ENCODE results near the gene LRRC10. TPM values are rescaled to one million over a fixed set of nuclear protein-coding genes. Genes with fewer than 3 reads are reported as not detected.

The LRRC10 gene
- total RNA-seq, 1 donor from 2014 or later, result not detected

DNA sequence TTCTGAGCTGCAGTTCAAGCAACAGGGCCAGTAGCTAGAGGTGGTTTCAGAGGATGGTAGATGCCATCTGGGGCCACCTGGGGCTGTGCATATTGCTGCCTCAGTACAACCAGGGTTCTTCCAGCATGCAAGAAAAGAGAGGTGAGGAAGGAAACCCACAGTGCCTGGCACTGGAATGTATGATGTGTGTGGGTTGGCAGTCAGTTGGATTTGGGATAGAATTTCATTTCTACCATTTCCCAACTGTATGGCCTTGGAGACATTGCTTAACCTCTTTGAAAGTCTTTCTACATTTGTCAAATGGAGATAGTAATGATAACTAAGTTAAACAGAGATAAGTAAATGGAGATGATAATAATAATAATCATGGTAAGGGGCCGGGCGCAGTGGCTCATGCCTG is 10.2 kb upstream of the LRRC10 start:
- peaks cover 14% of the 10 kb centered on the region for H3K27me3 Mint-ChIP-seq
- H3K27ac Mint-ChIP-seq, result no peak overlapping the region
- CTCF ChIA-PET, result no interaction called here
- no peaks in the 10 kb centered on the region for H3K9me3 Mint-ChIP-seq
- intact Hi-C loops (cut with micrococcal nuclease), result no loop called here
- H3K4me3 Mint-ChIP-seq, result no peak overlapping the region
- POLR2A ChIA-PET, result no interaction called here
- no peaks in the 10 kb centered on the region for H3K36me3 Mint-ChIP-seq (ENCODE audit: low read depth)
- TF ChIP-seq, protein P1, sequence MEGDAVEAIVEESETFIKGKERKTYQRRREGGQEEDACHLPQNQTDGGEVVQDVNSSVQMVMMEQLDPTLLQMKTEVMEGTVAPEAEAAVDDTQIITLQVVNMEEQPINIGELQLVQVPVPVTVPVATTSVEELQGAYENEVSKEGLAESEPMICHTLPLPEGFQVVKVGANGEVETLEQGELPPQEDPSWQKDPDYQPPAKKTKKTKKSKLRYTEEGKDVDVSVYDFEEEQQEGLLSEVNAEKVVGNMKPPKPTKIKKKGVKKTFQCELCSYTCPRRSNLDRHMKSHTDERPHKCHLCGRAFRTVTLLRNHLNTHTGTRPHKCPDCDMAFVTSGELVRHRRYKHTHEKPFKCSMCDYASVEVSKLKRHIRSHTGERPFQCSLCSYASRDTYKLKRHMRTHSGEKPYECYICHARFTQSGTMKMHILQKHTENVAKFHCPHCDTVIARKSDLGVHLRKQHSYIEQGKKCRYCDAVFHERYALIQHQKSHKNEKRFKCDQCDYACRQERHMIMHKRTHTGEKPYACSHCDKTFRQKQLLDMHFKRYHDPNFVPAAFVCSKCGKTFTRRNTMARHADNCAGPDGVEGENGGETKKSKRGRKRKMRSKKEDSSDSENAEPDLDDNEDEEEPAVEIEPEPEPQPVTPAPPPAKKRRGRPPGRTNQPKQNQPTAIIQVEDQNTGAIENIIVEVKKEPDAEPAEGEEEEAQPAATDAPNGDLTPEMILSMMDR (IDR thresholded peaks at IDR 0.05), result no peak
- H3K4me1 Mint-ChIP-seq, result no peaks in the 10 kb centered on the region
- DNase-seq, result no peak
- ATAC-seq (ENCODE audit: low read depth), result no peak

DNA sequence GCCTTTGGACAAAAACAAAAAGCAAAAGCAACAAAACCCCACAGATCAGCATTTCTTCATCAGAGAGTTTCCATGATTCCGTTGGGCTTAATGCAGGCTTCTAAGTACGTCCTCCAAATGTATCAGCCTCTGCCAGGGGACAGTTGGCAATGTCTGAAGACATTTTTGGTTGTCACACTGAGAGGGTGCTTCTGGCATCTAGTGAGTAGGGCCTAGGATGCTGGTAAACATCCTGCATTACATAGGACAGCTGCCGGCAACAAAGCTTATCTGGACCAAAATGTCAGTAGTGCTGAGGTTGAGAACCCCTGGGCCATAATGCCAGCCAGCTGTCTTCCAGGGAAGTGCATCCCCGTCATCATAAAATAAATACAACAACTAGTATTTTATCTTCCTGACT is 9.4 kb upstream of the LRRC10 start:
- ATAC-seq (ENCODE audit: low read depth) (no peak), DNase-seq (no peak)
- peaks cover 12% of the 10 kb centered on the region for H3K27me3 Mint-ChIP-seq
- no peak overlapping the region for H3K27ac Mint-ChIP-seq
- intact Hi-C loops (cut with micrococcal nuclease), result no loop called here
- H3K4me1 Mint-ChIP-seq, result peaks cover 4% of the 10 kb centered on the region
- TF ChIP-seq, protein P1 (IDR thresholded peaks at IDR 0.05), result no peak
- CTCF ChIA-PET, result no interaction called here
- H3K36me3 Mint-ChIP-seq (ENCODE audit: low read depth), result no peaks in the 10 kb centered on the region
- POLR2A ChIA-PET, result no interaction called here
- no peaks in the 10 kb centered on the region for H3K9me3 Mint-ChIP-seq
- no peak overlapping the region for H3K4me3 Mint-ChIP-seq

DNA sequence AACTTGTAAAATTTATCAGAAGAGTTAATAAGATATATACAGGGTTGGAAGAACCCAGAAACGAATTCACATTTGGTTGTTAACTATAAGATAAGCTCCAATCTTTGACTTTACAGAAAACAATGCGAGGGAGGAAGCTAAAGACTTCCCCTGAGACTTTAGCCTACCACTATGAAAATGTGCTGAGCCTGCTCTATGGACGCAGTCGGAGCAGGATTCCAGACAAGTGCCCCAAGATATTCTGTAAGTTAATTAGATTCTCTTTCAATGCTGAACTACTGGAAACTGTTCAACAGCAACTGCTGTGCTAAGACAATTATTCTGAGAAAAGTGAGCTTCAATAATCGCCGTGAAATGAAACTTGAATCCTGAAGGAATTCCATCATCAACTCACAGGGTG is 8.3 kb upstream of the LRRC10 start:
- peaks cover 10% of the 10 kb centered on the region for H3K27me3 Mint-ChIP-seq
- no peak overlapping the region for H3K4me3 Mint-ChIP-seq
- peaks cover 4% of the 10 kb centered on the region for H3K4me1 Mint-ChIP-seq
- DNase-seq, result no peak
- TF ChIP-seq, protein P1 (IDR thresholded peaks at IDR 0.05), result no peak
- no peaks in the 10 kb centered on the region for H3K9me3 Mint-ChIP-seq
- ChIA-PET POLR2A (no interaction called here), CTCF (no interaction called here)
- intact Hi-C loops (cut with micrococcal nuclease), result no loop called here
- no peak overlapping the region for H3K27ac Mint-ChIP-seq
- ATAC-seq (ENCODE audit: low read depth), result no peak
- H3K36me3 Mint-ChIP-seq (ENCODE audit: low read depth), result no peaks in the 10 kb centered on the region

DNA sequence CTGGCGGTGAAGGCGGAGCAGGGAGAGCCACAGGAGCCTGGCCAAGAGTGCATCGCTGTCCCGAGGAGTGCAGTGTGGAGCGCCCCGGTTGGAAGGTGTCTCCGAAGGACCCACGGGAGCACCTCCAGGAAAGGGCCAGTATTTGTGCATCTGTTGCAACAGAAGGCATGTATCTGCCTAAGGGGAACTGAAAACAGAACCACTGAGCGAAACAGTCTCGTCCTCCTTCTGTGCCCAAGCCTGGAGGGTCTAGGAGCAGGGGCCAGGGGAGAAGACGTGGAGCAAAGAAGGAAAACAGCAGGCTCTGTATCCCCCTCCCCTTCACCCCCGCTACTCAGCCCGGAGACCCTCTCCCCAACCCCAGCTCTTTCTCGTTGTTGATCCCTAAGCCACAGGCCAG is 5.3 kb upstream of the LRRC10 start:
- H3K27me3 Mint-ChIP-seq, result peaks cover 8% of the 10 kb centered on the region
- intact Hi-C loops (cut with micrococcal nuclease), result no loop called here
- H3K9me3 Mint-ChIP-seq, result no peaks in the 10 kb centered on the region

DNA sequence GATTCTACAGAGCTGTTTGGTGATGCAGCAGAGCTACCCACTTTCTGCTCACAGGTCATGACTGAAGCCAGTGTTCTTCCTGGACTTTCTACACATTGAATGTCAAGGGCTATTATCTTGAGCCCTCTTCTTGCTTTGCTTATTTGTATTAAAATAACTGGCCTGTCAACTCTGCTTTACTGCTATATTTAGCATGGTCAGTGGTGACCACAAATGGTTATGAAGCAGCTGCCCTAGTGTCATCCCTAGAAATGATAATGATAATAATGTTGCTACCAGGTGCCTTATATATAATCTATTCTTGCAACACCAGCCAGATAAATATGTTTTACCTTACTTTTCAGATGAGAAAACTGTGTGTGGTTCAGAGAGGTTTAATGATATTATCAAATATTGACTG is 2.6 kb upstream of the LRRC10 start:
- intact Hi-C loops (cut with micrococcal nuclease), result no loop called here
- Mint-ChIP-seq H3K9me3 (no peaks in the 10 kb centered on the region), H3K4me1 (peaks cover 4% of the 10 kb centered on the region), H3K4me3 (no peak overlapping the region), H3K27me3 (peaks cover 3% of the 10 kb centered on the region), H3K36me3 (ENCODE audit: low read depth) (no peaks in the 10 kb centered on the region), H3K27ac (no peak overlapping the region)
- CTCF ChIA-PET, result no interaction called here
- POLR2A ChIA-PET, result no interaction called here
- TF ChIP-seq, protein P1 (IDR thresholded peaks at IDR 0.05), result no peak
- DNase-seq (no peak), ATAC-seq (ENCODE audit: low read depth) (no peak)

More for the DNA sequence above, 5.3 kb upstream of the LRRC10 start:
- TF ChIP-seq, protein P1 (IDR thresholded peaks at IDR 0.05), result no peak
- H3K36me3 Mint-ChIP-seq (ENCODE audit: low read depth), result no peaks in the 10 kb centered on the region
- ATAC-seq (ENCODE audit: low read depth) (no peak), DNase-seq (no peak)
- POLR2A ChIA-PET, result no interaction called here
- CTCF ChIA-PET, result no interaction called here
- H3K27ac Mint-ChIP-seq, result no peak overlapping the region
- H3K4me1 Mint-ChIP-seq, result peaks cover 4% of the 10 kb centered on the region
- H3K4me3 Mint-ChIP-seq, result no peak overlapping the region

Data from activated B cell treated with CpG ODN at 0.5 μM for 24 hours (primary cell).